Measurements from ENCODE around the gene SWAP70.

DNA sequence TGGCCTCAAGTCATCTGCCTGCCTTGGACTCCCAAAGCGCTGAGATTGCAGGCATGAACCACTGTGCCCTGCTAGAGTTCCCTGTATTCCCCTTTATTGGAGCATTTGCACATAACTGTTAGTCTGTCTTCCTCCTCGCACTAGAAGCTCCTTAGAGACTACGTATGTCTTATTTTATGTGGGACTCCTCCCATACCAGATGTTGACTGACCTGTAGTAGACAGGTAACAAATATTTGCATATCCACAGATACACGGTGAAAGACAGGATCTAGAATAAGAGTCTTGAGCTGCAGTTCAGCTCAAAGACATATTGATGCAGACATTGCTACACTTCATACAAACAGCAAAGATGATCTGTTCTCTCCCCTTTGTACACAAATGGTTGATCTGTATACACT lies 40.7 kb downstream of the SWAP70 start:
- TF ChIP-seq EZH2 (IDR thresholded peaks at IDR 0.05; ENCODE audit: low read depth, low read length, severe bottlenecking) = no peak
- no peak for TF ChIP-seq ASH2L (IDR thresholded peaks at IDR 0.05; ENCODE audit: low read length)
